GOT3 (cell line): Measurements from ENCODE around the gene FGGY.
"Not testable (repeated sequence)": the region's sequence is repeated elsewhere in the genome, so short reads cannot be mapped to it uniquely, and the experiment has no call there.

Experiments used
- DNase-seq: peaks from one replicate; lab custom pipeline; 2025; ENCODE audit warnings: mixed read lengths; lab: John Stamatoyannopoulos, UW

Gene FGGY

GRCh38 chr1:59484096-59484495 lies 187.2 kb downstream of the FGGY start:
- DNase-seq, result no peak

DNA sequence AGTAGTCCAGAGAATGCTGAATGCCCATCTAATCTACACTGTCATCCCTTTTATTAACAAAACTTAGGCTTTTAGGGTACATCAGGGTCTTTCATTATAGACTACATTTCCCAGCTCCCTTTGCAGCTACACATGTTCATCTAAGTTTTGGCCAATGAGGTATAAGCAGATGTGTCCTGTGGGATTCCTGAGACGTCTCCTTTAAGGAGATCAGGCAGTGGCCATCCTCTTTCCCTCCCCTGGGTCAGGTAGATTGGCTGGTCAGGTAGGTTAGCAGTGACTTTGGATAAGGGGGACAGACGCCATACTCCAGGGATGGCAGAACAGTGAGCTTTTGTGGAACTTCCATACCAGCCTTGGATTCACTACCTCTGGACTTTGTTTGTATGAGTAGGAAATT lies 188.3 kb downstream of the FGGY start:
- no peak for DNase-seq

GRCh38 chr1:59485949-59486348 lies 189.1 kb downstream of the FGGY start:
- no peak for DNase-seq

DNA sequence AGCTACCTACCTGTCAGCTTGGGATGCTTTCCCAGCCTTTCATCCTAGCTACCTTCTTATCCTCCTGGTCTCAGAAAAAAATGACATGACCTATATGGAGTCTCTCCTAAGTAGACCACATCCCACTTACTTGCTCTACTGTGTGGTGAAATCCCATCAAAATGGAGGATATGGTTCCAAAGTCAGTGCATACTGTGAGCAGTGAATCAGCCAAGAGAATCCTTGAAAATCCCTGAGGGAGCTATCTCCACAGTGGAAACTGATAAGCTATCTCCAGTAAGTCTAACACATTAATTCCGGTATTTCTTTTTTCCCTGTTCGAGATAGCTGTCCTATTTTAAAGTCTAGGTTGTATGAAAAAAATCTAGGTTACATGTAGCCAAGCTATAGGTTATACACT lies 189.7 kb downstream of the FGGY start:
- DNase-seq, result no peak

- DNase-seq, result no peak
Measured at GRCh38 chr1:59487335-59488031, 190.6 kb downstream of the FGGY start.

- no peak for DNase-seq
Measured at GRCh38 chr1:59492500-59492899, 195.6 kb downstream of the FGGY start.

DNA sequence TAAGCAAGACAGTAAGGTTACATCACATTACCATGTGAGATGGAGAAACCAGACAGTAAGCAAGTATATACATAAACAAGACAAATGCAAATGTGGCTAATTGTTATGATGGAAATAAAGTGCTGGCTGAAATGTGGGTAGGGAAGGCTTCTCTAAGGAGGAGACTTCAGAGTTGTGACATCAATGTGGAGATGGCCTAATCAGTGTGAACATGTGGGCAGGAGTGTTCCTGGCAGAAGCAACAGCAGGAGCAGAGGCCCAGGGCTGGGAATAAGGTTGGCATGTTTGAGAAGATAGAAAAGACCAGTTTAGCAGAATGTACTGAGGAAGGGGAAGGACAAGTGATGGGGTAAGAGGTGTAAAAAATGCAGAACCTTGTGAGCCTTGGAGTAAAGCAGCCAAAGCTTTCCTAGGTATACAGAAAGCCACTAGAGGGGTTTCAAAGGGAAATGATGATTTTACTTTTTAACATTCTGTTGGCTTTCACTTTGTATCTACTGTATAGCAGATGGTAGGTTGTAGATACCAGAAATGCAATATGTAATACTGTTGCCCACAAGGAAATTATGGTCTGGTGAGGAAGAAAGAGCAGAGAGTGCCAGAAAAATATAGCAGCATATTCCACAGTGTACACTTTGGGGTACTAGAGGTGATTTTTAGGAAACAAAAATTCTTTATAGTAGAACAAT lies 197.4 kb downstream of the FGGY start:
- DNase-seq, result no peak

DNA sequence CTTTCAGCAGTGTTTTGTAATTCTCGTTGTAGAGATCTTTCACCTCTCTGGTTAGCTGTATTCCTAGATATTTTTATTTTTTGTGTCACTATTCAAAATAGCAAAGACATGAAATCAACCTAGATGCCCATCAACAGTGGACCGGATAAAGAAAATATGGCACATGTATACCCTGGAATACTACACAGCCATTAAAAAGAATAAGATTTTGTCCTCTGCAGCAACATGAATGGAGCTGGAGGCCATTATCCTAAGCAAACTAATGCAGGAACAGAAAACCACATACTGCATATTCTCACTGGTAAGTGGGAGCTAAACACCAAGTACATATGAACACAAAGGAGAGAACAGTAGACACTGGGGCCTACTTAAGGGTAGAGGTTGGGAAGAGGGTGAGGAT lies 199.3 kb downstream of the FGGY start:
- DNase-seq, result not testable (repeated sequence)

GRCh38 chr1:59497616-59498015 lies 200.7 kb downstream of the FGGY start:
- no peak for DNase-seq

DNA sequence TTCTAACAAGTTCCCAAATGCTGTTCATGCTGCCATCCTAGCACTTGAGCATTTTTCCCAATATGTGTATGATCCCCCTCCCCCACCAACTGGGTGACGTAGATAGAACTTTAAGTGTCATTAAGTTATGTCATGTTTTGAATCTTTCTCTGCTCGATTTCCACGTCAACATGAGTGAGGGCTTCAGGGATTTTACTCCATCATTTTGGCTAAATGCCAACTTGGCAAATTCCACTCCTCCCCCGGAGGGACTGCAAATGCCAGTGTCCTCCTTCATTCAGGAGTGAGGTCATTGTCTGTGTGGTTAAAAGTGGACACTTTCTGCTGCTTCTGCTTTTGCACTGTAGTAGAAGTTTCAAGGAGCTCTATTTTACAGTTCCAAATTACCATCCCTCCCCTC lies 201.7 kb downstream of the FGGY start:
- DNase-seq, result no peak

GRCh38 chr1:59499273-59499942 lies 202.5 kb downstream of the FGGY start:
- no peak for DNase-seq

DNA sequence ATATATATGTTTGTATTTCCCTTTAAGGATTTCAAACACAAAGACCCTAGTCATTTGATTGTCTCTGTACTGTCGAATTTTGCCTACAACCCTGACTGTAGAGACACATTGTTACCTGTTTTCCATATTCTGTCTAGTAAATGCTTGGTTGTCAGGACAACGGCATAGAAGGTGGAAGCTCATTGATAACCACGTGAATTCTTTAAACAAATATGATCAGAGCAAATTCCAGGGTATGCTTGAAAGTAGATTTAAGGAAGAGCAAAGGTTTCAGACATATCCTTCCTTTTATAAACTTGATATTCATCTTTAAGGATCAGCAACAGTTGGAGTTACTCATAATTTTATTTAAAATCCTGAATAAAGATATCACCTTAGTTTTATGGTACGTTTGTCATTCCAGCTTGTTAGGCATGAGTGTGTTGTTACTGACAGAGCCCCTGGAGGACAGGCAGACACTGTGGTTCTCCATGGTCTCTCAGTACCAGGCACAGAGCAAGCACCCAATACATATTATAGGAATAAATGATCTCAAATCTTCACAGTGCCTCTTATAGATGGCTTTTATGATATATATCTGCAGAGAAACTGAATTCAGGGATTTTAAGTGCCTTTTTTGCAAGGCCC lies 203.2 kb downstream of the FGGY start:
- DNase-seq, result no peak

DNA sequence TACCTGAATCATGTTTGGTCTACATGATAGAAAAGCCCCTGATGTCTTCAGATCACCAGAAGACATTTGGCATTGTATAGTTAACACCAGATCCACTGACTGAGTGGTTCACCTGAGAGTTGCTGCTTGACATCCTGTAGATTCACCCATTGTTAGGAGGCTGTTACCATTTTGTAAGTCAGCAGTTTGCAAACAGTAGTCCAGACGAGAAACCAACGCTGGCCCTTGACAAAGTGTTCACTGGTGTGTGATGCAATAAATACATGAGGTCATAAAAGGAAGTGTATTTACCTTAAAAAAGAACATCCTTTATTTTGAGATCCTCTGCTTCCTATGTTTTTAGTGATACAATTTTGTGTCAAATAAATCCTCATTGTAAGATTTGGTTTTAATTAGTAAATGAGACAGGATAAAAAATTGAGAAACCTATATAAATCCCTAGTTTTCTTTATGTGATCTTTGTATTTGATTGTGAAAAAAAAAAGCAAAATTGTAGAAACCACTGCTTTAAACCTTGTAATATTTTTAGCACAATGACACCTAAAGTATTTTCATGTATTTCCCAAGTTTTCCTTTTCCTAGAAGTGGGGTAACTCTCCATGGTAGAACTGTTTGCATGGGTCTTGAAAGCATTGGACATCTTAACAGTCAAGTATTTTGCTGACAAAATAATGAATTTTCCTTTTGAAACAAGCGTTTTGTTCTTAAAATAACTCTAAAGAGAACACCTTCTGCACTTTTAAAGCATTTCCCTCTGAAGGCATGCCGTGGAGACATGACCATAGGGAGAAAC lies 204.3 kb downstream of the FGGY start:
- no peak for DNase-seq

DNA sequence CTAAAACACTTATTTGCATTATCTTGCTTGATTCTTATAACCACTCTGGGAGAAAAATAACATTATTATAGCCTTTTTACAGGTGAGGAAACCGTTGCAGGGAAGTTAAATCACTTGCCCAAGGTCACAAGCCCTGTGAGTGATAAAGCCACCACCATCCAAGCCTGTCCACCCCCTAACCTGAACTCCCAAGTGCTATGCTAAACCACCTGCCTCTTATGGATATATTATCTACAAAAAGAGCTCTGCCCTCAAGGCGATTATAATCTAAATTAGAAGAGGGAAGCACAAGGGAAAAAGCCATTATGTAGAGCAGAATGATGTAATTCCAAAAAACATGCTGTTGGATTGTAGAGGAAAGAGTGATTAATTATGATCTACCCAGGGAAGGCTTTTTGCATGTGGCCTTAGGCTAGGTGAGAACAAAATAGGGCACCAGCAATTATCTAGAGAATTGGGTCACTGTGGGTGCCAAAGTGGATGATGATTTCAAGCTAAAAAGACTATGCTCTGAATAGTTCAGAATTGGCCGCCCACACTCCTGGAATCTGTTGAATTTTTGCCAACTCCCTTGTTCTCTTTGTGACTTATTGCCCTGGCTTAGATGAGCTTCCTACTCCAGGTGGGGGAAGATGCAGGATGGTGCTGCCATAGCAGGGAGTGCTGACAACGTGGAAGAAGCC lies 205.3 kb downstream of the FGGY start:
- no peak for DNase-seq

DNA sequence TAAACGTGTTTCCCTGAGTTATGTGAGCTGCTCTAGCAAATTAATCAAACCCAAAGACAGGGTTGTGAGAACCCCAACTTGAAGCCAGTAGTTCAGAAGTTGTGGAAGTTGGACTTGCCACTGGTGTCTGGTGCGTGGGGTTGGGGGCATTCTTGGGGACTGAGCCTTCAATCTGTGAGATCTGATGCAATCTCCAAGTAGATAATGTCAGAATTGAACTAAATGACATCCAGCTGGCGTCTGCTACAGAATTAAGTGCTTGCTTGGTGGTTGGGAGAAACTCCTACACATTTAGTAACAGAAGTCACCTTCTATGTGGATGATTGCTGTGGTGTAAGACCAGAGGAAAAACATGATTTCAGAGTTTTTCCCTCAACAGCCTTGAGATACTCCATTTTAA lies 207.4 kb downstream of the FGGY start:
- no peak for DNase-seq

DNA sequence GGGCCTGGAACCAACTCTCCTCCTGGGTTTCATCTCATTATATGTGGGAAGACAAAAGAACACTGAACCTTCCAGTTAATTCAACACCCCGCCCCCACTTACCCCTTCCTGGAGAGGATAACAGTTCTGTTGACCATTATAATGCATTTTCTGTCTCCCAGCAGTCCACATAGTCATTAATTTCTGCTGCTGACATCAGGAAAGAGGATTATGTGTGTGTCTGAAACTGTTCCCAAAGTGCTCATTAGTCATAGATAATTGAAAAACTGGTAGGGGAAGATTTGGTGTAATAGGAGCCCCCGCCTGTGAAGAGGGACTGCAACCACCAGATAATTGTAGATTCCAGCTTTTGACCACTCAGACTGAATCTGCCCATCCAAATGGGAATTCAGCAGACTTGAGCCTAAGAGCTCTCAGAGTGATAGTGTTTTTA lies 208.7 kb downstream of the FGGY start:
- no peak for DNase-seq

DNA sequence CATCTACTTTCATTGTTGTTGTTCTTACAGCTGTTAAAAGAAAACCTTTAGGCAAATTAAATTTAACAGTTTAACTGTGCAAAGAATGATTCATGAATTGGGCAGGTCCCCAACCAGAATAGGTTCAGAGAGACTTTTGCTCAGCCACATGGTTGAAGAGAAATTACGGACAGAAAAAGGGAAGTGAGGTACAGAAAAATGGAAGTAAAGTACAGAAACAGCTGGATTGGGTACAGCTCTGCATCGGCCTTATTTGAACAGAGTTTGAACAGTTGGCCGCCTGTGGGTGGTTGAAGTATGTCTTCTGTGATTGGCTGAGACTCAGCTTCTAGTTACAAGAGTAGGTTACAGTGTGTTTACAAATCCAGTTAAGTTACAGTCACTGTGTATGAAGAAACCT lies 210.1 kb downstream of the FGGY start:
- DNase-seq, result no peak

- no peak for DNase-seq
Measured at GRCh38 chr1:59509341-59509875, 212.5 kb downstream of the FGGY start.

DNA sequence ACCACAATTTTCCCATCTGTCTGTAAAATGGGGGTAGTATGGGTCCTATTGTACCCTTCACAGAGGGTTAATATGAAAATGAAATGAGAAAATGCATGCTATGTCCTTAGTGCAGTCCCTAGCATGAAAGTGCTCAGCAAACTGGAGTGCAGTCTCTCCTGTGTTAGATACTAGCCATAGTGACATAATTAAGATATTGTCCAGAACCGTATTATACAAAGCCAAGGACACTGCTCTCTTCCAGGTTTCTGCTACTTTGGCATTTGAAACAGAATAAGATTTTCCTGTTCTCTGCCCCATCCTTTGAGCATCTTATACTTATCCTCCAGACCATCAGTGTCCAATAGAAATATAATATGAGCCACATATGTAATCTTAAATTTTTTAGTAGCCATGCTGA lies 213.4 kb downstream of the FGGY start:
- DNase-seq, result no peak

DNA sequence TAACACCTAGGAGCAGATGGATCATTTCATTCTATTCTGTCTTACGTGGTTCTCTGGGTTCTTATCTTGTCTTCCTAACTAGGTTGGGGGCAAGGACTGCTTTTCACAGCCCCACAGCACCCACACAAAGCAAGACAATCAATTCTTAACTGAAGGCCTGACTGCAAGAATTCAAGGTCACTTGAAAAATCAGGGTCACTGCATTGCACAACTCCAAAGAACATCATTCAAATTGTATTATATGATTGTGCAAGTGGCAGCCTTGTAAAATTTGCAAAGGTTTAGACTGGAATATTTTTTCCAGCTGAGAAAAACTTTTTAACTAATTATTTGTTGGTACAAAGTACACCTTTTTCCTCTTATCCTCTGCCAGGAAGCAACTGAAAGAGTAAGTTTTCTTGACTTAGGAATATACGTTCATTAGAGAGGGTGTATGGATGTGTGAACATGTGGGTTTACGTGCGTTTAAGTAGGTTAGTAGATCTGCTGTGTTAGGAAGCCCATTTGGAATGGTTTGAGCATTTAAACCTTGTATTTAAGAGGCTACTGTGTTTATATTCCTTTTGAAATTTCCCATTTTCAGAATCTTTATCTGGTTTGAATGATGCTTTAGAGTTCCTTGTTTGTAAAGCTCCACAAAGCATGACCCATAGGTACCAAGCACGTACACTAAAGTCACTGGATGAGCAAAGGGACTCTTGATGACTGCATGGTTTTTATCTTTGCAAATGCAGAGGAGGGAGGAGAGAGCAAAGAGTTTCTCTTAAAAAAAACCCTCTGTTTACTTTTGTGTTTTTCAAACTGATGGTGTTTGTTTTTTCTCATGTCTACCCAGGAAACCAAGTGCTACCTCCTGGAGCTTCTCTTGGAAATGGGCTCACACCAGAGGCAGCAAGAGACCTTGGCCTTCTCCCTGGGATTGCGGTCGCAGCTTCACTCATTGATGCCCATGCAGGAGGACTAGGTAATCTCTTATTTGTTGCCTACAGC lies 214.9 kb downstream of the FGGY start:
- DNase-seq, result no peak
